Stimulated activated CD8-positive, alpha-beta memory T cell treated with anti-CD3 and anti-CD28 coated beads, Interleukin-15, amount 100 ng/mL, for 48 hours (primary cell): ENCODE measurements around the gene BRSK2.
"Not testable (repeated sequence)": the region's sequence is repeated elsewhere in the genome, so short reads cannot be mapped to it uniquely, and the experiment has no call there.

Experiments
- DNase-seq, 2 donors: peaks; one replicate each; pipeline ENCODE4 v3.0.0-alpha.2; 2020; ENCODE audit warnings: low read depth in 2 of 2

BRSK2 gene

GRCh38 chr11:1354125-1354938, 35.4 kb upstream of the BRSK2 start:
- no peak for DNase-seq

GRCh38 chr11:1356007-1356435, 33.7 kb upstream of the BRSK2 start:
- no peak for DNase-seq

GRCh38 chr11:1356478-1356960, 33.2 kb upstream of the BRSK2 start:
- no peak for DNase-seq

GRCh38 chr11:1358286-1358685, 31.4 kb upstream of the BRSK2 start:
- DNase-seq = no peak

- DNase-seq = not testable (repeated sequence)
Measured at GRCh38 chr11:1358931-1359330, 30.8 kb upstream of the BRSK2 start.

- no peak for DNase-seq
Measured at GRCh38 chr11:1359556-1359955, 30.2 kb upstream of the BRSK2 start.

- DNase-seq = no peak
Measured at GRCh38 chr11:1360181-1360834, 29.4 kb upstream of the BRSK2 start.

GRCh38 chr11:1360835-1361357, 28.8 kb upstream of the BRSK2 start:
- DNase-seq = no peak

- DNase-seq = no peak
Measured at GRCh38 chr11:1361882-1362281, 27.9 kb upstream of the BRSK2 start.

GRCh38 chr11:1367721-1368120, 22.0 kb upstream of the BRSK2 start:
- no peak for DNase-seq

- DNase-seq = no peak
Measured at GRCh38 chr11:1368216-1368615, 21.5 kb upstream of the BRSK2 start.

- DNase-seq = no peak
Measured at GRCh38 chr11:1368966-1369365, 20.8 kb upstream of the BRSK2 start.

GRCh38 chr11:1369371-1370005, 20.2 kb upstream of the BRSK2 start:
- DNase-seq = no peak

GRCh38 chr11:1370186-1371025, 19.3 kb upstream of the BRSK2 start:
- no peak for DNase-seq

GRCh38 chr11:1371026-1371325, 18.8 kb upstream of the BRSK2 start:
- no peak for DNase-seq

- DNase-seq = no peak
Measured at GRCh38 chr11:1371377-1371776, 18.4 kb upstream of the BRSK2 start.

GRCh38 chr11:1371836-1372465, 17.8 kb upstream of the BRSK2 start:
- DNase-seq = no peak

GRCh38 chr11:1372660-1373059, 17.1 kb upstream of the BRSK2 start:
- no peak for DNase-seq

- no peak for DNase-seq
Measured at GRCh38 chr11:1373536-1374214, 16.1 kb upstream of the BRSK2 start.

- no peak for DNase-seq
Measured at GRCh38 chr11:1375161-1375954, 14.4 kb upstream of the BRSK2 start.
